Neural progenitor cell (in vitro differentiated cells): ENCODE measurements around the gene PPIL6.

ENCODE experiments used
- EZH2 ChIP-seq: fragments of 200-600 bp; sonication (generic); IDR thresholded peaks from 2 replicates; pipeline ENCODE4 v1.6.1; 2017; ENCODE audit warnings: antibody characterized with exemption, mild to moderate bottlenecking, moderate library complexity
- EZH2phosphoT487 ChIP-seq: fragments of 200-600 bp; sonication (generic); IDR thresholded peaks from 2 replicates; pipeline ENCODE4 v1.6.1; 2017; ENCODE audit warnings: antibody characterized with exemption
- TF ChIP-seq, protein P1 (sequence below): fragments of 200-600 bp; sonication (generic); IDR thresholded peaks from 2 replicates; pipeline ENCODE4 v1.5.1; 2017; ENCODE audit warnings: antibody characterized with exemption, mild to moderate bottlenecking

- TF ChIP-seq, protein P1, sequence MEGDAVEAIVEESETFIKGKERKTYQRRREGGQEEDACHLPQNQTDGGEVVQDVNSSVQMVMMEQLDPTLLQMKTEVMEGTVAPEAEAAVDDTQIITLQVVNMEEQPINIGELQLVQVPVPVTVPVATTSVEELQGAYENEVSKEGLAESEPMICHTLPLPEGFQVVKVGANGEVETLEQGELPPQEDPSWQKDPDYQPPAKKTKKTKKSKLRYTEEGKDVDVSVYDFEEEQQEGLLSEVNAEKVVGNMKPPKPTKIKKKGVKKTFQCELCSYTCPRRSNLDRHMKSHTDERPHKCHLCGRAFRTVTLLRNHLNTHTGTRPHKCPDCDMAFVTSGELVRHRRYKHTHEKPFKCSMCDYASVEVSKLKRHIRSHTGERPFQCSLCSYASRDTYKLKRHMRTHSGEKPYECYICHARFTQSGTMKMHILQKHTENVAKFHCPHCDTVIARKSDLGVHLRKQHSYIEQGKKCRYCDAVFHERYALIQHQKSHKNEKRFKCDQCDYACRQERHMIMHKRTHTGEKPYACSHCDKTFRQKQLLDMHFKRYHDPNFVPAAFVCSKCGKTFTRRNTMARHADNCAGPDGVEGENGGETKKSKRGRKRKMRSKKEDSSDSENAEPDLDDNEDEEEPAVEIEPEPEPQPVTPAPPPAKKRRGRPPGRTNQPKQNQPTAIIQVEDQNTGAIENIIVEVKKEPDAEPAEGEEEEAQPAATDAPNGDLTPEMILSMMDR: no peak
- TF ChIP-seq EZH2phosphoT487 (no peak), EZH2 (no peak)
Measured at GRCh38 chr6:109381747-109382575, 58.5 kb downstream of the PPIL6 start, which contains the start of gene CD164.
